NCI-H69 (cell line): ENCODE data around the gene SERPINB5.

Experiments used
- DNase-seq: peaks from one replicate; lab custom pipeline; 2025; lab: John Stamatoyannopoulos, UW

Gene SERPINB5

GRCh38 chr18:63527251-63527650 is 50.5 kb downstream of the SERPINB5 start:
- DNase-seq, result no peak

GRCh38 chr18:63528863-63529492 is 52.2 kb downstream of the SERPINB5 start:
- DNase-seq, result no peak

DNA sequence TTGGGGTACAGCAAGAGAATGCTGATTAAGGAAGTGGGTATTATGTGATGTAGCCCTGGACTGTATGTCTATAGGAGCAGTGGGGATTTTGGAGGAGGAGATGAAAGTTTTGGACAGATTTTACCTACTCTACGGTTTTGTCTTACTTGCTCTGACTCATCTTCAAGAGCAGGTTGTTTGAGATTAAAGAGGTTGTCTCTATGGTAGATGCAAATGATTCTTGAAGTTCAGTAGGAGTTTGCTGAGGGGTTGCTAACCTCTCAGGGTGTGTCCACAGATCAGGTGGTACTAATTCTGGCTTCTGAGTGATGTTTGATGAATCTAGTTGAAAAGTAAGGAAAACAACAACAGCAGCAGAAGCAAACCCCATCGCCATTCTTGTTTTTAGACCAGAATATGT is 55.7 kb downstream of the SERPINB5 start:
- no peak for DNase-seq

GRCh38 chr18:63534615-63535014 is 57.9 kb downstream of the SERPINB5 start:
- no peak for DNase-seq

GRCh38 chr18:63539904-63540510 is 63.2 kb downstream of the SERPINB5 start:
- DNase-seq, result no peak

- no peak for DNase-seq
Measured at GRCh38 chr18:63542069-63542468, 65.3 kb downstream of the SERPINB5 start, which contains the start of gene SERPINB12. Gene SERPINB12, plus strand, starts transcription at chr18:63542369. Its CDS starts 13,791 bp downstream, at chr18:63556160.

DNA sequence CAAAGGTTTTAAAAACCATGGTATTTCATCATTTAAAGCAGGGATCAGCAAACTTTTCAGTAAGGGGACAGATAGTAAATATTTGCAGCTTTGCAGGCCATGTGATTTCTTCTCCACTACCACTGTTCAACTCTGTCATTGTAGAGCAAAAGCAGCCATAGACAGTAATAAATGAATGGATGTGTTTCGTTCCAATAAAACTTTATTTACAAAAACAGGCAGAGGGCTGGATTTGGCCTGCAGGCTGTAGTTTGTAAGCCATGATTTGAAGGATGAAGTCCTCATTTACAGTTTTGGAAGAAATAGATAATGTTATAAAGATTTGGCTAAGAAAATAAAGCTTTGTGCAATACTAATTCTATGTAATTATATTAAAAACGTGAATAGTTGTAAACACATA is 67.3 kb downstream of the SERPINB5 start:
- DNase-seq, result no peak

DNA sequence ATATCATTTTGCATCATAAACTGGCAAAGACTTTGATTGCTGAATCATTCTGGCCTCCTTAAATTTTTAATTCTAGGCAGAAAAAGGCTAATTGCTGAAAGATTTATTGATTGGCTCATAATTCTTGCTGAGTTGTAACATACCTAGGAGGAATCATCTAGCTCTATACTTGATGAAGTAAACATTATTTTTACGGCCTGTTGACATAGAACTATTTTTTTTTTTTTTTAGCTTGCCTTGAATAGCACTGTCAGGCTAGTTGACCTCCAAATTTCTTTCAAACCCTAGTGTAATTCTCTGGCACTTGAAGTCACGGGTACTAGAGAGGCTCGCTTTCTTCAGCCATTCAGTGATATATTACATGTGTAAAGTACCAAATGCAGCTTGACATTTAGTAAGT is 68.2 kb downstream of the SERPINB5 start:
- peak; percentile 21 for DNase-seq

DNA sequence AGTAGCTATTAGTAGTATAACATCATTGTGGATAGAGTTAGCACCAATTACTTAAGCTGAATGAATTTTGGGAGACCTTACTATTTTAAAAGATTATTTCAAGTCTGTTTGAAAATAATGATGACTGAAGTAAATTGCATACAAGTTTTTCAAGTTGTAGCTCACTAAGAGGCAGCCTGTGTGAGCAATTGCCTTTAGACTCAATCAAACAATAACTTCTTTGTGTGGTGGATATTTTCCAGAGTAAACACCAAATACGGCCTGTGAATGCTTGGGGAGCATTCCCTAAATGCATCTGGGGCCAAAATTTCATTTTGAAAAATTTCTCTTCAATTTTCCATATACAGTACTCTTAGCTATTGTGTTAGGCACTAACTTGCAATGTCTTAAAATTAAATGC is 73.3 kb downstream of the SERPINB5 start:
- DNase-seq, result no peak

DNA sequence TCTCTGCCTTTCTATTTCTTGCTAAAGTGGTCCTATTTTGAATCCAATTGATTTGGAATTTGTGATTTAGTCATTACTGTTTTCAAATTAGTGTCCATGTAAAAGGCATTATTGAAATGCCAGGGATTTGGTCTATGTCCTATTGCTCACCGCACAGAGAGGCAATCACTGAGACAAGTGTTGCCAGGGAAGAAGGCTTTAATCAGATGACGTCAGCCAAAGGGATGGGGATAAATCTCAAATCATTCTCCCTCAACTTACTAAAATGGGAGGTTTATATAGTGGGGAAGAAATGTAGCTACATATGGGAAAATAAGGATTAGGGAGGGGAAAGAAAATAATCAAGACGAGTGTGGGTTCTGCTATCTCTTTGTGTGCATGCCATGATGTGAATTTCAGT is 75.0 kb downstream of the SERPINB5 start:
- DNase-seq, result no peak

DNA sequence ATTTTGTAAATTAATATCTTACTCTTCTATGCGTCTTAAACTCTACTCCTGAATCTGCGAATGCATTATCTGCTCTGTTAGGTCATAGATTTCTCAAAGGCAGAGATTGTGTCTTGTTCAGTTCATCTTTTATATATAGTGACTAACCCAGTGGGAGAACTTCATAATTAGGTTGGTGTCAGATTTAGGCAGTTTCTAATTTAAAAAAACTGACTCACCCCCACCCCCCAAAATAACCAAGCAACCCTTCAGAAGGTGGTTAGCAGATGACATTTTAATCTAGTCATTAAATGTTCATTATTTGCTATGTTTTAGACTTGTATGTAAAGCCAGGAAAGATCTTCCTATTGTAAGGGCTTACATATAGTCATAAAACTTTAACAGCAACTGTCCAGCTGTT is 75.8 kb downstream of the SERPINB5 start:
- DNase-seq, result peak; percentile 60

GRCh38 chr18:63553081-63553480 is 76.3 kb downstream of the SERPINB5 start:
- peak; percentile 61 for DNase-seq
